CD14-positive monocyte (primary cell): ENCODE results near the gene ACY1. TPM values are rescaled to one million over a fixed set of nuclear protein-coding genes. Genes with fewer than 3 reads are reported as not detected.

Experiments
- DNase-seq, 3 donors: peaks; one replicate each; pipeline ENCODE4 v3.0.0-alpha.2; 2011 to 2022
- H2AFZ ChIP-seq: 2 replicates; pipeline ENCODE4 v1.6.0; 2012; ENCODE audit warnings: mild to moderate bottlenecking, low read depth, low read length, inconsistent platforms; ENCODE audit not compliant: insufficient read depth, poor library complexity, severe bottlenecking
- H3K27ac ChIP-seq, 2 donors: 1 replicate in 1 of 2; 2 replicates in 1 of 2; pipeline ENCODE4 v1.5.1; 2012 to 2013; ENCODE audit warnings: low read length in 2 of 2, control low read depth in 1 of 2, inconsistent platforms in 1 of 2, low read depth in 1 of 2, mild to moderate bottlenecking in 1 of 2
- H3K27me3 ChIP-seq, 2 donors: one replicate each; pipeline versions ENCODE4 v1.6.0 to v1.6.1; 2011 to 2013; ENCODE audit warnings: low read length in 2 of 2; ENCODE audit not compliant: control insufficient read depth in 2 of 2, insufficient read depth in 2 of 2
- H3K36me3 ChIP-seq, 2 donors: replicated peaks in 1 of 2; 1 replicate in 1 of 2; 2 replicates in 1 of 2; pipeline versions ENCODE4 v1.5.1 to v1.6.1; 2012 to 2013; ENCODE audit warnings: low read length in 2 of 2, control low read depth in 1 of 2, inconsistent platforms in 1 of 2, mild to moderate bottlenecking in 1 of 2; ENCODE audit not compliant: insufficient read depth in 2 of 2, control insufficient read depth in 1 of 2
- H3K4me1 ChIP-seq, 2 donors: 1 replicate in 1 of 2; 2 replicates in 1 of 2; pipeline versions ENCODE4 v1.5.1 to v1.6.1; 2012 to 2013; ENCODE audit warnings: low read length in 2 of 2, control low read depth in 1 of 2, inconsistent platforms in 1 of 2, mild to moderate bottlenecking in 1 of 2, moderate library complexity in 1 of 2; ENCODE audit not compliant: insufficient read depth in 2 of 2, control insufficient read depth in 1 of 2
- H3K4me2 ChIP-seq: replicated peaks from 2 replicates; pipeline ENCODE3; 2012; ENCODE audit warnings: low read length, moderate library complexity, mild to moderate bottlenecking; ENCODE audit not compliant: poor library complexity, severe bottlenecking; ENCODE audit errors: extremely low read depth
- H3K4me3 ChIP-seq, 3 experiments: fragments of 200-600 bp in 1 of 3; sonication (generic) in 1 of 3; replicated peaks in 1 of 3; 1 replicate in 2 of 3; 2 replicates in 1 of 3; pipeline ENCODE4 v1.5.1; 2011 to 2013; ENCODE audit warnings: low read length in 3 of 3, mild to moderate bottlenecking in 3 of 3, control low read depth in 2 of 3, low read depth in 2 of 3, inconsistent platforms in 1 of 3, moderate library complexity in 1 of 3
- H3K79me2 ChIP-seq: 2 replicates; pipeline ENCODE4 v1.6.0; 2012; ENCODE audit warnings: mild to moderate bottlenecking, control low read depth, inconsistent platforms, low read length, moderate library complexity; ENCODE audit not compliant: insufficient read depth
- H3K9ac ChIP-seq: 2 replicates; pipeline ENCODE4 v1.6.0; 2017; ENCODE audit warnings: low read length, mild to moderate bottlenecking; ENCODE audit not compliant: insufficient read depth, poor library complexity, severe bottlenecking
- H3K9me3 ChIP-seq, 2 donors: replicated peaks in 1 of 2; 1 replicate in 1 of 2; 2 replicates in 1 of 2; pipeline versions ENCODE4 v1.5.1 to v1.6.1; 2012 to 2013; ENCODE audit warnings: low read length in 2 of 2, control low read depth in 1 of 2; ENCODE audit not compliant: control insufficient read depth in 1 of 2, insufficient read depth in 1 of 2
- H4K20me1 ChIP-seq: 2 replicates; pipeline ENCODE4 v1.6.0; 2012; ENCODE audit warnings: mild to moderate bottlenecking, low read length, control low read depth, moderate library complexity; ENCODE audit not compliant: insufficient read depth
- H3K27ac Mint-ChIP-seq, 7 donors: one replicate each; pipeline ENCODE4 v1.8.0; 2020; ENCODE audit warnings: mild to moderate bottlenecking in 7 of 7, mixed read lengths in 7 of 7, moderate library complexity in 6 of 7, inconsistent platforms in 2 of 7
- H3K27me3 Mint-ChIP-seq, 3 donors: one replicate each; pipeline ENCODE4 v1.8.0; 2021 to 2022; ENCODE audit warnings: low read depth in 3 of 3, mild to moderate bottlenecking in 3 of 3, mixed read lengths in 3 of 3, moderate library complexity in 3 of 3, inconsistent platforms in 1 of 3
- H3K36me3 Mint-ChIP-seq, 2 donors: one replicate each; pipeline ENCODE4 v1.8.0; 2020; ENCODE audit warnings: mixed read lengths in 2 of 2, inconsistent platforms in 1 of 2, mild to moderate bottlenecking in 1 of 2
- H3K4me1 Mint-ChIP-seq: one replicate; pipeline ENCODE4 v1.8.0; 2020; ENCODE audit warnings: mild to moderate bottlenecking, mixed read lengths
- H3K4me3 Mint-ChIP-seq, 2 donors: one replicate each; pipeline ENCODE4 v1.8.0; 2020; ENCODE audit warnings: mild to moderate bottlenecking in 2 of 2, mixed read lengths in 2 of 2, moderate library complexity in 1 of 2
- H3K9me3 Mint-ChIP-seq, 7 donors: one replicate each; pipeline ENCODE4 v1.8.0; 2020 to 2022; ENCODE audit warnings: mixed read lengths in 7 of 7, mild to moderate bottlenecking in 6 of 7, moderate library complexity in 6 of 7, inconsistent platforms in 2 of 7
- WGBS: methylation state at CpG from one replicate; pipeline ENCODE4 v1.1.5; 2013; ENCODE audit warnings: missing lambda C conversion rate; ENCODE audit not compliant: insufficient coverage; 5-methylcytosine and 5-hydroxymethylcytosine counted together
- intact Hi-C, 2 donors: fragments of 100-400 bp; cut with micrococcal nuclease; formaldehyde crosslinking; loops; one replicate each; pipeline versions ENCODE4 v1.15.0 to v1.15.1; 2023
- polyA plus RNA-seq, 3 donors: library from polyadenylated mRNA; depleted of rRNA in 1 of 3; unstranded in 2 of 3; stranded (reverse) in 1 of 3; fragments of 300-500 nt in 2 of 3; fragments of >200 nt in 1 of 3; fragmentation: Illumina TruSeq in 2 of 3; gene quantifications; 1 replicate in 2 of 3; 2 replicates in 1 of 3; pipeline ENCODE4 v1.2.3, GENCODE V29; 2012 to 2021
- TF ChIP-seq, protein P1 (sequence below): fragments of 200-600 bp; IDR thresholded peaks from one replicate; pipeline ENCODE4 v1.8.0; 2022; ENCODE audit warnings: antibody characterized with exemption, mild to moderate bottlenecking

Gene ACY1
- polyA plus RNA-seq, 3 donors, result 13.3 to 18.0 (median 14.5) TPM

DNA sequence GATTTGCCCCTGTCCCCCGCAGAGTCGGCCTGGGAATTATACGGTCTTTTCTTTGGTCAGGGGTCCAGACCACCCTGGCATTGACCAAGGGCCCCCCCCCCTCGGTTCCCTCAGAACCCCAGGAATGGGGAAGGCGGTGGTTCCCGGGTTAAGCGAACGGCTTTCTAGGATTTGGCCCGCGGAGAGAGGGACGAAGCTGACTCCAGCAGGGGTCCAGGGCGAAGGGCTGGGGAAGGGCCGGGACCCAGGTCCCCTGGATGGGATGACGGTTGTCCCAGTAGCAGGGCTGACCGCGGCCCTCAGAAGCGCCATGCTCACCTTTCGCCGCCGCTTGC, 41.9 kb upstream of the ACY1 start:
- H3K27ac Mint-ChIP-seq, result peak overlapping the region in 2 of 7 donors; percentile 67 to 86
- H3K27ac ChIP-seq, result peak overlapping the region in 1 of 2 donors; percentile 60
- under 1% methylated on average over 20 of the region's 20 CpGs for WGBS
- no peak for DNase-seq
- H3K4me3 Mint-ChIP-seq, result peak overlapping the region; percentile 86 to 90
- H3K9me3 Mint-ChIP-seq, result peaks cover 0 to 2% (median 0%) of the 10 kb centered on the region in 7 donors
- peaks cover 22 to 27% of the 10 kb centered on the region in 2 donors for H3K4me1 ChIP-seq
- no peaks in the 10 kb centered on the region for H4K20me1 ChIP-seq
- peaks cover 19 to 30% of the 10 kb centered on the region in 2 donors for H3K36me3 ChIP-seq
- peak overlapping the region; percentile 95 for H2AFZ ChIP-seq
- H3K27me3 ChIP-seq, result no peaks in the 10 kb centered on the region
- H3K9me3 ChIP-seq, result no peaks in the 10 kb centered on the region
- H3K36me3 Mint-ChIP-seq, result peaks cover 23 to 29% of the 10 kb centered on the region in 2 donors
- TF ChIP-seq, protein P1, sequence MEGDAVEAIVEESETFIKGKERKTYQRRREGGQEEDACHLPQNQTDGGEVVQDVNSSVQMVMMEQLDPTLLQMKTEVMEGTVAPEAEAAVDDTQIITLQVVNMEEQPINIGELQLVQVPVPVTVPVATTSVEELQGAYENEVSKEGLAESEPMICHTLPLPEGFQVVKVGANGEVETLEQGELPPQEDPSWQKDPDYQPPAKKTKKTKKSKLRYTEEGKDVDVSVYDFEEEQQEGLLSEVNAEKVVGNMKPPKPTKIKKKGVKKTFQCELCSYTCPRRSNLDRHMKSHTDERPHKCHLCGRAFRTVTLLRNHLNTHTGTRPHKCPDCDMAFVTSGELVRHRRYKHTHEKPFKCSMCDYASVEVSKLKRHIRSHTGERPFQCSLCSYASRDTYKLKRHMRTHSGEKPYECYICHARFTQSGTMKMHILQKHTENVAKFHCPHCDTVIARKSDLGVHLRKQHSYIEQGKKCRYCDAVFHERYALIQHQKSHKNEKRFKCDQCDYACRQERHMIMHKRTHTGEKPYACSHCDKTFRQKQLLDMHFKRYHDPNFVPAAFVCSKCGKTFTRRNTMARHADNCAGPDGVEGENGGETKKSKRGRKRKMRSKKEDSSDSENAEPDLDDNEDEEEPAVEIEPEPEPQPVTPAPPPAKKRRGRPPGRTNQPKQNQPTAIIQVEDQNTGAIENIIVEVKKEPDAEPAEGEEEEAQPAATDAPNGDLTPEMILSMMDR, result no peak
- H3K9ac ChIP-seq, result peak overlapping the region; percentile 73
- peak overlapping the region; percentile 96 for H3K4me2 ChIP-seq
- H3K27me3 Mint-ChIP-seq, result no peaks in the 10 kb centered on the region
- peaks cover 28% of the 10 kb centered on the region for H3K4me1 Mint-ChIP-seq
- peak overlapping the region; percentile 54 to 90 (median 61) for H3K4me3 ChIP-seq
- intact Hi-C loops, result loop anchor here (5.0 kb wide), 3 partner anchors 116 to 201 kb away; partner anchors contain the start of gene DUSP7 (in 1 of the 2)
- peaks cover 19% of the 10 kb centered on the region for H3K79me2 ChIP-seq

DNA sequence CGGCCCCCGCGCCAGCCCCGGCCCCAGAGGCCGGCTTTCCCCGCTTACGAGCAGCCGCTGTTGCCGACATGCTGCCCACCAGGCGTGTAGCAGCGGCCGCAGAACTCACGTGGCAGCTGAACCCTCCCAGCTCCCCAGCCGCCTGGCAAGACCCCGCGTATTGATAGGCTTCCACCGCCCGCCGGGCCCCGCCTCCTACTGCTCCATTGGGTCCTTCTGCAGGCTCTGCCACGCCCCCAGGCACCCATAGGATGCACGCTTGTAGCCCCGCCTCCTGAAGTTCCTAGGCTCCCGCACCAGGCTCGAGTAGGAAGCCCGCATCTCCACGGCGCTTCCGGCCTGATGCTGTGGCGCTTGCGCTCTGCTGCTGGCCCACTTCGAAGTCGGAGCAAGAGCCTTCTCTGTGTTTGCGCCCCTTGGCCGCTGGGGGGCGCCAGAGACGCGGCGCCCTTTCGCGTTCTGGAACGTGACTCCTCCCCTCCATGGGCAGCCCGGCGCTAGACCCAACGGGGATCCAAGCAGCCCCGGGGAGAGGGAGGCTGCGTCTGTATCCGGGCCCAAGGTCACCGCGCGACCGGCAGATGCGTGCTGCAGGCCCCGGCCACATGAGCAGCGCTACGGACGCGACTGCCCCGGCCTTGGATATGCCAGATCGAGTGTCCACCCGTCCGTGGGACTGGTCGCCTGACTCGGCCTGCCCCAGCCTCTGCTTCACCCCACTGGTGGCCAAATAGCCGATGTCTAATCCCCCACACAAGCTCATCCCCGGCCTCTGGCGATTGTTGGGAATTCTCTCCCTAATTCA, 41.3 kb upstream of the ACY1 start, which contains the start of the genes PARP3 and RRP9:
TSS of gene PARP3 (plus strand) at position 566 of the 805 bp plus-strand sequence. CDS start 993 bp downstream, outside the sequence.
TSS of gene RRP9 (minus strand) at position 107 of the 805 bp plus-strand sequence. CDS start at position 70, 37 bp downstream.
- peaks cover 19% of the 10 kb centered on the region for H3K79me2 ChIP-seq
- peak within 1 kb of the TSS; percentile 95 for H2AFZ ChIP-seq
- Mint-ChIP-seq H3K4me3 (peak within 1 kb of the TSS; percentile 86 to 90), H3K9me3 (peaks cover 0 to 2% (median 0%) of the 10 kb centered on the region in 7 donors), H3K27me3 (no peaks in the 10 kb centered on the region), H3K36me3 (peaks cover 17 to 24% of the 10 kb centered on the region in 2 donors), H3K4me1 (peaks cover 28% of the 10 kb centered on the region), H3K27ac (peak within 1 kb of the TSS; percentile 74 to 91 (median 84))
- peaks cover 22 to 27% of the 10 kb centered on the region in 2 donors for H3K4me1 ChIP-seq
- H3K9ac ChIP-seq, result peak within 1 kb of the TSS; percentile 76
- H3K27ac ChIP-seq, result peak within 1 kb of the TSS; percentile 58 to 86
- under 1% methylated on average over 67 of the region's 67 CpGs for WGBS
- peak within 1 kb of the TSS; percentile 96 for H3K4me2 ChIP-seq
- intact Hi-C loops, result loop anchor here (2.0 to 5.0 kb wide), 5 partner anchors 33 to 200 kb away; partner anchors contain the start of genes ABHD14A (in 2 of the 2), ABHD14B (in 2 of the 2), DUSP7 (in 1 of the 2) and RPL29 (in 1 of the 2)
- peak within 1 kb of the TSS; percentile 54 to 90 (median 61) for H3K4me3 ChIP-seq
- no peaks in the 10 kb centered on the region for H3K9me3 ChIP-seq
- H3K36me3 ChIP-seq, result peaks cover 14 to 25% of the 10 kb centered on the region in 2 donors
- TF ChIP-seq, protein P1, result peak; percentile 98
- no peaks in the 10 kb centered on the region for H3K27me3 ChIP-seq
- no peaks in the 10 kb centered on the region for H4K20me1 ChIP-seq
- peak; percentile 100 for DNase-seq
